SU-DHL-6 (cell line): ENCODE measurements around the gene ZNF821.

Experiments used
- CTCF ChIP-seq: fragments of 200-600 bp; sonication (generic); IDR thresholded peaks from one replicate; pipeline ENCODE4 v1.5.1; 2017; ENCODE audit warnings: antibody characterized with exemption, mild to moderate bottlenecking, low read length, moderate library complexity; ENCODE audit not compliant: insufficient read depth, poor library complexity, severe bottlenecking
- EZH2phosphoT487 ChIP-seq: fragments of 200-600 bp; sonication (generic), shearing (Covaris generic); conservative IDR thresholded peaks from 2 replicates; pipeline ENCODE4 v1.6.1; 2018; ENCODE audit warnings: mild to moderate bottlenecking, antibody characterized with exemption, low read length, moderate library complexity, mixed read lengths

- TF ChIP-seq CTCF (no peak), EZH2phosphoT487 (no peak)
These were observed 31.8 kb downstream of the ZNF821 start for GRCh38 chr16:71852158-71852557.
